ENCODE data around the gene TAS2R42.

DNA sequence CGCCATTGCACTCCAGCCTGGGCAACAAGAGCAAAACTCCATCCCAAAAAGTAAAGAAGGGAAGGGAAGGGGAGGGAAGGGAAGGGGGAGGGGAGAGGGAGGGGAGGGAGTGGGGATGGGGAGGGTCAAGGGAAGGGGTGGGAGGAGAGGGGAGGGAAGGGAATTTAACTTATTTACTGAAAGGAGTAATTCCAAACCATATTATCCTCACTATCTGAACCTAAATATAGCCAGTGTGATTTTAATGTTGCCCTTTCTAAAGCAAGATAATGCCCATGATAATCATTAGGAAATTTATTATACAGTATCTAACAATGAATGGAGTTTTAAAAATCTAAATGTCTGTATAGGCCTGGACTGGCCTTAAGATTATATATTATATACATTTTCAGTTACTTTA lies 8.5 kb downstream of the TAS2R42 start:
- TF ChIP-seq, protein P1, sequence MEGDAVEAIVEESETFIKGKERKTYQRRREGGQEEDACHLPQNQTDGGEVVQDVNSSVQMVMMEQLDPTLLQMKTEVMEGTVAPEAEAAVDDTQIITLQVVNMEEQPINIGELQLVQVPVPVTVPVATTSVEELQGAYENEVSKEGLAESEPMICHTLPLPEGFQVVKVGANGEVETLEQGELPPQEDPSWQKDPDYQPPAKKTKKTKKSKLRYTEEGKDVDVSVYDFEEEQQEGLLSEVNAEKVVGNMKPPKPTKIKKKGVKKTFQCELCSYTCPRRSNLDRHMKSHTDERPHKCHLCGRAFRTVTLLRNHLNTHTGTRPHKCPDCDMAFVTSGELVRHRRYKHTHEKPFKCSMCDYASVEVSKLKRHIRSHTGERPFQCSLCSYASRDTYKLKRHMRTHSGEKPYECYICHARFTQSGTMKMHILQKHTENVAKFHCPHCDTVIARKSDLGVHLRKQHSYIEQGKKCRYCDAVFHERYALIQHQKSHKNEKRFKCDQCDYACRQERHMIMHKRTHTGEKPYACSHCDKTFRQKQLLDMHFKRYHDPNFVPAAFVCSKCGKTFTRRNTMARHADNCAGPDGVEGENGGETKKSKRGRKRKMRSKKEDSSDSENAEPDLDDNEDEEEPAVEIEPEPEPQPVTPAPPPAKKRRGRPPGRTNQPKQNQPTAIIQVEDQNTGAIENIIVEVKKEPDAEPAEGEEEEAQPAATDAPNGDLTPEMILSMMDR (IDR thresholded peaks at IDR 0.05; ENCODE audit: low read depth, low read length, poor library complexity, severe bottlenecking) = no peak
- TF ChIP-seq EZH2phosphoT487 (IDR thresholded peaks at IDR 0.05; ENCODE audit: borderline replicate concordance, low read length) = no peak
